UCSD-AML1 (cell line): ENCODE measurements around the gene PTPRN2.

ENCODE experiments used
- DNase-seq: peaks from one replicate; lab custom pipeline; 2025; ENCODE audit not compliant: unreplicated experiment; lab: John Stamatoyannopoulos, UW

The PTPRN2 gene

DNA sequence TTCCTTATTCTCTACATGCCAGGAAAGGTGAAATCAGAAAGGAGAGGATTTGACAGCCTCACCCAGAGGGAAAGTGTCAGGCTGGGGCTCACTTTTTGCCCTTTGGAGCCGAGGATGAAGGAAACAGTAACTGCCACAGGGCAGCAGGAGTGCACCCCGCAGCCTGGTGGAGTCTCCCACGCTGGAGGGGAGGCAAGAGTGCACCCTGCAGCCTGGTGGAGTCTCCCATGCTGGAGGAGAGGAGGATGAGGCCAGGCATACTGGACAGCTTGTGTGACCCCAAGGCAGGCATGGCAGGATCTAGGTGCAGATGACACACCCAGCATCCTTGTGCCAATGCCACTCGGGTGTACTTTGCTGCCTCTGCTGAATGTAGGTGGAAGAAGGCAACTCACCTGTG, 766.8 kb downstream of the PTPRN2 start:
- no peak for DNase-seq

DNA sequence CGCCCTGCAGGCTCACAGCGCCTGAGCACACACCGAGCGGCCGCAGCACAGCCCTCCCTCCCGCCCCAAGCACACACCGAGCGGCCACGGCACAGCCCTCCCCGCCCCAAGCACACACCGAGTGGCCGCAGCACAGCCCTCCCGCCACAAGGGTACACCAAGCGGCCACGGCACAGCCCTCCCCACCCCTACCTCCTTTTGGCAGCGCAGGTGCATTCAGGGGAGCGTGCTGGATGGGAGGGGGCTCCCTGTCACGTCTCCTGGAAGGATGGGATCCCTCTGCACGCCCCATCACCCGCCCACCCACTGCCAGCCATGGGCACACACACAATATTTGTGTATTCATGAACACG, 768.2 kb downstream of the PTPRN2 start:
- no peak for DNase-seq

DNA sequence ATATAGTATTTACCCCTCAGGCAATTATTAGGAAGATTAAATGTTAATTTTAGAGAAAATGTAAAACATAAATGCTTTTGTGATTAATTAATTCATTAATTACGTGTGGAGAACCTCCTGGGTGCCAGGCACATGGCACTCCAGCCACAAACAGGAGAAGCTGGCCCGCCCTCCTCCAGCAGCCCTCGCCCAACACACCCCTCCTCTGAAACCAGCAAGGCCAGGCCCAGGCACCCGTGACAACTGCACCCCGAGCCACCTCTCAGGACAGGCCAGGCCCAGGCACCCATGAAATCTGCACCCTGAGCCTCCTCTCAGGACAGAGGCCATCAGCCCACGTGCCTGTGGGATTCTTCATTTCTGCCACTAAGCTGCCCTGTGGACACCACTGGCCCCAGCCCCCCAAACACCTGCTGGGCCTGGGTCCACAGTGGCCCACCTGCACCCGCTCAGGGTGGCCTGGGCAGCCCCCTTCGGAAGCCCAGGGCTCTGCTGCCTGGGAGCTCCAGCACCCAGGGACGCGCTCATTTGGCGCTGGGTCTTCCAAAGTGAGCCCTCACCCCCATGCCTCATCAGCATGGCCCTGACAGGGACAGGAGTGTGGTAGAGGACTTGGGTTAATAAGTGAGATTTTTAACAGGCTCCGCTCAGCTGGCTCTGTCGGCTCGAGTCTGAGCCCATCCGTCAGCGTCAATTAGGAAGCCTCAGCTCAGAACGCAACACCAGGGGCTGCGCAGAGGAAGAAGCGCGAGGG, 768.7 kb downstream of the PTPRN2 start:
- no peak for DNase-seq

DNA sequence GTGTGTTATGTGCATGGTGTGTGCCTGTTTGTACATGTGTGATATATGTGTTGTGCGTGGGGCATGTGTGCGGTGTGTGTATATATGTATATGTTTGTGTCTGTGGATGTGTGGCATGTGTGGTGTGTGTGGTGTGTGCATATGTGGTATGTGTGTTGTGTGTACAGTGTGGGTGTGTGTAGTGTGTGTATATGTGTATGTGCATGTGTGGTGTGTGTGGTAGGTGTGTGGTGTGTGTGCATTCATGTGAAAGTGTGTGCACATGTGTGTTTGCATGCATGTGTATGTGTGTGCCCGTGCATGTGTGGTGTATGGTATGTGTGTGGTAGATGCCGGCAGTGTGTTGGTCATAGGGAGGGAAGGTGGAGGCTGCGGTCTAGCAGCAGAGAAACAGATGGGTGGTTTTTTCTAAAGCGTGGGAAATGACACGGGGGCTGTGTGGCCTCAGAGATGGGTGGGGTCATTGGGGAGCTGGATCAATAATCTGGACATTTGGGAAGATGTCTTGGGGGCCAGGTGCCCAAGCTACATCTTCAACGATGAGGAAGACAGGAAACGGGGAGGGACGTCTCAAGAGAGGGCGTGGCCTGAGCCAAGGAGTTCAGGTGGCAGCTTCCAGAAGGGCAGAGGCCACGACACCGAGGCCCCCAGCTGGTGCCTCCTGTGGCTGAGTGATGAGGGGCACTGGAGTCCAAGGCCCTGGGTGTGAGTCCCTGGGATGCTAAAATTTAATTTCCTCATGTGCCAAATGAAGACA, 769.5 kb downstream of the PTPRN2 start:
- DNase-seq = no peak

DNA sequence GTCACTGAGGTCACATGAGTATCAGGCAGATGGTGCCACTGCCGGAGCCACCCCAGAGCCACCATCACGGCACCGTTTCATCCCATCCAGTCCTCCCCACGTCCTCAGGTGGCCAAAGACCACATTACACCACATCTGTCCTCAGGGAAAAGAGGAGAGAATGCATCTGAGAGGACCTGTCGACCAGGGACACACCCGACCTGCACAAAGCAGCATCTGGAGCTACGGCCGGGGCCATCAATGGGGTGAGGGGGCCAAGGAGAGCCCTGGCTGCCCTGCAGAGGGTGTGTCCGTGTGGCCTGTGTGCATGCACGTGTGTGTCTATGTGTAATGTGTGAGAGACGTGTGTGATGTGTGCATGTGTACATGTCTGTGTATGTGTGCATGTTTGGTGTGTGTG, 770.2 kb downstream of the PTPRN2 start:
- DNase-seq = no peak

DNA sequence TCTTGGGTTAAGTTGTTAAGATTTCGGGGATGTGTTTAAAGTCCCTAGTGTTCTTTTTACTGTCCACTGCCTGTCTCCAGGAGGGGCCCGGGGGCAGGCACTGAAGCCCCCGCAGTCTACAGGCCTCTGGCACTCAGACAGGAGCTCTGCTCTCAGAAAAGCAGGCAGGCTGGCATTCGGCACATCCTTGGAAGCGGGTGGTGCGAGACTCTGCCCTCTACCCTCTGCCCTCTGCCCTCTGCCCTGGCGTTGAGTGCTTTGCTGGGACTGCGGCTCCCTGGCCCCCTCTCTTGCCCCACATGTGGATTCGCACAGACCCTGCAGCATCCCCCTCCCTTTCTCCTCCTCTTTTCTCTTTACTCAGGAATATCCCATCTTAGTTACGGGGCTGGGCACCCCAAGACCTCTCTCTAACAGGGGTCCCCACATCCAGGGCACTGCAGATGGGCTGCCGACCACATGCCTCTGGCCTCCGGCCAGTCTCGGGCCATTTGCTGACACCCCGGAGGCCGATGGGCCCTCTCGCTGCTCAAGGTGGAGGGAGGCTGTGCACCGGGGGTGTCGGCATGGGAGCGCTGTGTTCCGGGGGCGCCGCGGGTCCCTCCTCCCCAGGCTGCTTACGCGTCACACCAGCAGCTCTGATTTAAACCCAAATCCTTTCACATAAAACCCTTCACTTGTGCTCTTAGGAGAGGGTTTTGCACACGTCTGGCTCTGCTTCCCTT, 770.9 kb downstream of the PTPRN2 start:
- DNase-seq = no peak

DNA sequence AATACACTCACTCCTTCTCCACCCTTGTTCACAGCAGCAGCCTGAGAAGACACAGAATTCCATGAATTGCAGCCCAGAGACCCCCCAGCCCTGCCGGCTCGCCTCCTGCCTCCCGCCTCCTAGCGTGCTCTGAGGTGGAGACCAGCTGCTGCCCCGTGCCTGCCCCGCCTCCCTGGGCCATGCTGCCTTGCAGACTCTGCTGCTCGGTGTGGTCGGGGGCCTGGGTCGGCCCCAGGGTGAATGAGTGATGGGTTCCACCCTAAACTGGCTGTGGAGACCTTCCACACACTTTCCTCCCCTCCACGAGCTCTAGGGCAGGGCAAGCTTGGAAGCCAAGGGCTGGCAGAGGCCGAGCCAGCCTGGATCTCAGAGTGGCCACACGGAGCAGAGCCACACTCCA, 771.5 kb downstream of the PTPRN2 start:
- no peak for DNase-seq

DNA sequence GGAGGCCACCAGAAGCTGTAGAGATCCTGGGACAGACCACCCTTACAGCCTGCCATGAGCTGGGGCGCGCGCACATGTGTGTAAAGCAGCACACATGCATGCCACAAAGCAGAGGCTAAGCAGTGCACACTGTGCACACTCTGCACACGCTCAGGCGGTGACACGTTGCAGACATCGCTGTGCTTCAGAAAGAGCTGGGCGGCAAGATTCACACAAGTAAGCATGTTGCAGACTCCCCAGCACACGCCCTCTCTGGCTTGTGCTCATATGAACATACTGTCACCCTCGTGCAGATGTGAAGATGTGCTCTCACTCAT, 772.0 kb downstream of the PTPRN2 start:
- DNase-seq = no peak

DNA sequence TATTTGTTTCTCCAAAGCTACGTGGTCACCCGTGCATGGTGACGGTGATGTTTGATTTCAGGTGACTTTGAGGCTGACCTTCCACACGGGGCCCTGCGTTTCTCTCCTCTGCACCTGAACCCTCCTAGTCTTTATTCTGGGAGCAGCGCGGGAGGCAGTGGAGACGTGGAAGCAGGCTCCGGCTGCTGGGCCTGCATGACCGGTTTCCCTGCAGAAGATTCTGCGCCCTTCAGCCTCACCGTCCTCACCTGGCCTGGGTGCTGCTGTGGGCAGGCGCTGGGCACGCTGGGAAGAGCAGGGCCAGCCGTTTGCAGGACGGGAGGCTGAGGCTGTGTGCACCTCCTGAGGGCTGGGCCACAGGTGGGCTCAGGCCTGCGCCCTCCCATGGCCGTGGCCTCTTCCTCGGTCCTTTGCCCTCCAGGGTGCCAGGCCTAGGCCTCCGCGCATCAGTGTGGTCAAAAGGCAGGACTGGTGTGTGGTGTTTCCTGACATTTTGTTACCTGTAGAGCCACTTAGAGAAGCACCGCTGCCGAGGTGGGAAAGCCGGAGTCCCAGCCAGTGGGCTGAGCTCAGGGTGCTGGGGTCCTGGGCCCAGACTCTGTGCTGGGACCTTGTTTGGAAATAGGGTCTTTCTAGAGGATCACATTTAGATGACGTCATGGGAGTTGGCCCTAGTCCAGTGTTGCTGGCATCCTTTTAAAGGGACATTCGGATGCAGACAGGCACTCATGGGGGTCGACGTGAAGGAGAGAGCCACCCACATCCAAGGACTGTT, 772.5 kb downstream of the PTPRN2 start:
- DNase-seq = no peak

DNA sequence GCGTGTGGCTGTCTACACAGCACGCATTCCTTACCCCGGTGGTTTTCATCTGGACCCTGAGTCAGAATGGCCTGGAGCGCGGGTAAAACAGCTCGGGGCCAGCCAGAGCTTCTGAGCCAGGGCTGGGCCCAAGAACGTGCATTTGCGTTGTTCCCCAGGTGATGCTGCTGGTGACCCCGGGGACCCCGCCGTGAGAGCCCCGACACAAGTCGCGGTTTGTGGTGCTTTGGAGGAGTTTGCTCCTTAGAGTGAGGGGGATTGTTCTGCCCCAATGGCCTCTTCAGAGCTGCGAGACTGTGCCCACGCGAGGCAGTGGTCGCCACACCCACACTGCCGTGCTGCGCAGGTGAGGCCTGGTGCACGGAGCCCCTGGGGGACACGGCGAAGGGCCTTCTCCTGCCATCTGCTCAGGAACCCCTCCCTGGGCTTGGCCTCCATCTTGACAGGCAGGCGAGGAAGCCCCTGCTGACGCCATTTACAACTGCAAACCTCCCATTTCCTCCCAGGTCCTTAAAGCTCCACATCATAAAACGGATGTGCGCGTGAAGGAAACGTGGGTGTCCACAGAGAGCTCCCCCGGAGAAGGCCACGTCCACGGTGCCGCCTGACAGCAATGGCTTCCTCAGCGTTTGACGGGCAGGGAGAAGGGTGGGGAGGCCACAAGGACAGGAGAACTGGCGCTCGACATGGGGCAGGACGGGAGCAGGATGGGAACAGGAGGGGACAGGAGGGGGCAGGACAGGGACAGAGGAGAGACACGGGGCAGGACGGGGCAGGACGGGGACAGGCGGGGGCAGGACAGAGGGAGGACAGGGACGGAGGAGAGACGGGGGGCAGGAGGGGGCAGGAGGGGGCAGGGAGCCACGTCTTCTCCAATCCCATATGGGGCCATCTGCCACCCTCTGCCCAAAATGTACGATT, 773.6 kb downstream of the PTPRN2 start:
- DNase-seq = no peak

DNA sequence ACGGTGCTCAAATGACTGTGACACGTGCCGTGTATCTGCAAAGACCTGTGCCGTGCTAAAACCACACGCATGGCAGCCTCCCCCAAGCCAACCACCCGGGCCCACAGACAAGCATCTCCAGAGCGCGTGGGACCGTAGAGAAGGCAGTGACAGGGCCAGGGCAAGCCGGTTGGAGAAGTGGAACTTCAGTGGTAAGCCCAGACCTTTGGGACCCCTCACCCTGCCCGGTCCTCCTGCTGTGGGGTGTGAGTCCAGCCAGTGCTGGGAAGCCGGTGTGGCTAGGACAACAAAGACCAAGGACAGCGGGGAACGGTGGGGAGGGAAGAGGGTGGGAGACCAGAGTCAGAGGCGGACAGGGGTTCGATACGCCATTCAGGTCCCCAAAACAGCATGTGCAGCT, 774.6 kb downstream of the PTPRN2 start:
- DNase-seq = no peak

DNA sequence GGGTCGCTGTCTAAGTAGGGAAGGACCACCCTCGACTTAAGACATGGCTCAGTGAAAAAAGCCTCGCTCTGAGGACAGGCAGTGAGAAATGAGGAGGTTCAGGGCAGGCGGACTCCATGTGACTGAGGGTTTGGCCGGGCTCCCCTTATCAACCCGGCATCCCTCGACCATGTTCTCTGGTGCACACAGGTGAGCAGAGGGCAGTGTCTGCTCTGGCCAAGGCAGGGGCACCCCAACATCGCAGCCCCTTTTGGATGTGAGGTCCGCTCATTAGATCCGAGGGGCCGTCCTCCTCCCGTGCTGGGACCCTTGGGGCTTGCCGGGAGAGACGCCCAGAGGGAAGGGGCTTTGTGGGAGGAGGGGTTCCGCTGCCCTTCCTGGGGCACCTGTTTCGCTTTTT, 775.7 kb downstream of the PTPRN2 start:
- DNase-seq = no peak

DNA sequence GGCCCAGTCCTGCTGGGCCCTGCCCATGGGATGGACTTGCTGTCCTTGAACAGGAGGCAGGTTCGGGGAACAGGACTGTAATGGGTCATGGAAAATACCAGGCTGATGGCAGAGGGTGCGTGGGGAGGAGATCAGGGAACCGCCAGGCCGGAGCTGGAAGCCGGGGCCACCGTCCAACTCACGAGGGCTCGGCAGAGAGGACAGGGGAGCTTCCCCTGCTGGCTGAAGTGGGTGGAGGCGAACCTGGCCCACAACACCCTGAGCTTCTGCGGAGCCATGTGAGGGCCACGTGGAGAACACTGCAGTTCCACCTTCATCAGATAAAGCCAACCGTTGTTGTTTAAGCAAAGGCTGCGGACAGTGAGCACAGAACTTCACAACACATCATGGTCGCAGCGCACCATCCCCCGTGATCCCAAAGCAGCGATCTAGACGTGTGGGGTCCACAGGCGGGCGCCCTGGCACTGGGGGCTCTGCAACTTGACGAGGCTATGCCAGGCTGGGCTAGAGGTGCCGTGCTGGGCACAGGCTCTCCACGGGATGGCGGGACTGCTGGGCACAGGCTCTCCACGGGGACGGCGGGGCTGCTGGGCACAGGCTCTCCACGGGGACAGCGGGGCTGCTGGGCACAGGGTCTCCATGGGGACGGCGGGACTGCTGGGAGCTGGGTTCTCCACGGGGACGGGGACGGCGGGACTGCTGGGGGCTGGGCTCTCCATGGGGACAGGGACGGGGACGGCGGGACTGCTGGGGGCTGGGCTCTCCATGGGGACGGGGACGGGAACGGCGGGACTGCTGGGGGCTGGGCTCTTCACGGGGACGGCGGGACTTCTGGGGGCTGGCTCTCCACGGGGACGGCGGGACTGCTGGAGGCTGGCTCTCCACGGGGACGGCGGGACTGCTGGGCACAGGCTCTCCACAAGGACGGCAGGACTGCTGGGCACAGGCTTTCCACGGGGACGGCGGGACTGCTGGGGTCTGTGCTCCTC, 777.5 kb downstream of the PTPRN2 start:
- no peak for DNase-seq

DNA sequence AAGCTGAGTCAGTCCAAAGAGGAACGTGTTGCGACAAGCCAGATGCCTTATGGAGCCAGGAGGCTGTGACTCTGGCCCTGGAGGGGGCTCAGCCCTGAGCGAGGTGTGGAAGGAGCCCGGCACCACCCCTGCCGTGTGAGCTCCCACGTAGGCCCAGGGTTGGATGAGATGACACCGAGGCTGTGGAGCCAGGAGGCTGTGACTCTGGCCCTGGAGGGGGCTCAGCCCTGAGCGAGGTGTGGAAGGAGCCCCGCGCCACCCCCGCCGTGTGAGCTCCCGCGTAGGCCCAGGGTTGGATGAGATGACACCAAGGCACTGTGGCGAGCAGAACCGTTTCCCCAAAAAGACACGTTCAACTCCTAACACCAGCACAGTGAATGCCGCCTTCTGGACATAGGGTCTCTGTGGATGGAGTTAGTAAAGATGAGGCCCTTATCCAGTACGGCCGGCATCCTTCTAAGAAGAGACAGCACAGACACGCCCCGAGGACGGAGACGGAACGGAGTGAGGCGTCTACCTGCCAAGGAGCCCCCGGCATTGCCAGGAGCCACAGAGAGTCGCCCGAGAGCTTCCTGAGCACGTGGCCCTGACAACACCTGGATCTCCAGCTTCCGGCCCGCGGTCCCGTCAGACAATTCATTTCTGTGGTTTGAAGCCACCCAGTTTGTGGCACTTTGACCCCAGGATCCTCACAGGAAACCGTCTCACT, 778.3 kb downstream of the PTPRN2 start:
- no peak for DNase-seq

DNA sequence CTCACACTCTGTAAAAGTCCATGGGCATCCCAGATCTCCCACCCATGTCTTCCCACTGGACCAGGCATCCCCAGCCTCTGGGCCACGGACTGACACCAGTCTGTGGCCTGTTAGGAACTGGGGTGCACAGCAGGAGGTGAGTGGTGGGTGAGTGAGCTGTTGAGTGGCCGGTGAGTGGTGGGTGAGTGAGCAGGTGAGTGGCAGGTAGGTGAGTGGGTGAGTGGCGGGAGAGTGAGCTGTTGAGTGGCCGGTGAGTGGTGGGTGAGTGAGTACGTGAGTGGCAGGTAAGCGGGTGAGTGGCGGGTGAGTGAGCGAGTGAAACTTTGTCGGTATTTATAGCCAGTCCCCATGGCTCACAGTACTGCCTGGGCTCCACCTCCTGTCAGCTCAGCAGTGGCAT, 779.6 kb downstream of the PTPRN2 start:
- no peak for DNase-seq

DNA sequence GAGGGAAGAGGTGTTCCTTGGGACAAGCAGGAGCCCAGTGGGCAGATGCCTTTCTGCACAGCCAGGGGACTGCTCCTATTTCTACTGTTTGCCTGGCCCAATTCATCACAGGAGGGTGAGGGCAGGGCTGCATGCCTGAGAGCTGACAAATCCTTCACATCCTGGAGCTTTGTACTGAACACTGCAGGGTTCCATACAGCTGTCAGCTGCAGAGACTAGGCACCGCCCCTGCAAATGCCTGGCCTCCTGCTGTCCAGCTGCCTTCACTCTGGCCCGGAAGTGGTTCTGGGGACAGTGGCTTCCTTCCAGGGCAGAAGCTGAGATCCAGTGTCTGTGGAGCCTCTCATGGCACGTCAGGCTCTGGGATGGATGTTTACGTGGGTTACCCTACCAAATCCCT, 780.1 kb downstream of the PTPRN2 start:
- DNase-seq = no peak

DNA sequence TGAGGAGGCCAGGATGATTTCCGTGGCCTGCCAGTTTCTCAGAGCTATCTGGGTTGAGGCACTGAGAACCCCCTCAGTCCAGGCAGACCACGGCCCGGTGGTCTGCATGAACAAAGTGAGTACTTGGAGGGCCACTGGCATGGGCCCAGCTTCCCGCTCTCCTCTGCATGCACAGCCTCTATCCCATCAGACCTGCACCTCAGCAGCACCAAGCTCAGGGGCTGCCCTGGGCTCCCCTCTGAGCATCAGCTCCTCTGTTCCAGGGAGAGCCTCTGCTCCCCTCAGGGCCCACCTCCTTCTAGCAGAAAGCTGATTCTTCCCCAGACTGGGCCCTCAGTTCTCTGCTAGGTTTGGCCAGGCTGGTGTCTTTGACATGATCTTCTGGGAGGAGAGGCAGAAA, 780.9 kb downstream of the PTPRN2 start:
- no peak for DNase-seq

DNA sequence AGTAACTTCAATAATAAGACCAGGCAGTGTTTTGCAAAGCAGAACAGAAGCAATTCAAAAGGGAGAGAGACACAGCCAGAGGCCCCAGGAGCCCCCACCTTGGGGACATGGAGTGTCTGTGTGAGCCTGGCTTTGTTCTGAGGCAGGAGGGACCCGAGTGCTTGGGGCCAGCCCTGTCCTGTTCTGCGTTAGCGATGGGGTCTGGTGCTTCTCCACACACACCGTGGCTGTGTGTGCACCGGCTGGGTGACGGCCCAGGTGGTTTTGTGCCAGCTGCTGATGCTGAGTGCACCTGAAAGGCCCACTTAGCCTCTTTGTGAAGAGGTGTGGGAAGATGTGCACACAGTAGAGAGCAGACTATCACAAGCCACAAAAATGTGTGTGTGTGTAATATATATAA, 781.9 kb downstream of the PTPRN2 start:
- no peak for DNase-seq

DNA sequence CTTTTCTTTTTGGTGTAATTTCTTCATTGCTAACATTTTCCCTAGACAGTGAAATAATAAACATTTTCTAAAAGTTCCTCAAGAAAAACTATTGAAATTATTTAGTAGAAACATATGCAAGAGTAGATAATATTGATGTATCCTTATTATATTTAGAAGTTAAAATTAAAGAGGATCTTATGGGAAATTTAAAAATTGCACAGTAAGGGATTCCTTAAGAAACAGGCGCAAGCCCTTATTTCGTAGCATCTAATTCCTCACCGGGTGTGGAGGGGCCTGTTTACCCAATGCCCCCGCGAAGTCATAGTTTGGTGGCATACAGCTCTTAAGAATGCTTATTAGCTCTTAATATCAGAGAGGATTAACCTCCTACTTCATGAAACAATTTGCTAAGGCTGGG, 783.7 kb downstream of the PTPRN2 start:
- DNase-seq = no peak
